ENCODE results near the gene EFCAB14.

- TF ChIP-seq, protein P1, sequence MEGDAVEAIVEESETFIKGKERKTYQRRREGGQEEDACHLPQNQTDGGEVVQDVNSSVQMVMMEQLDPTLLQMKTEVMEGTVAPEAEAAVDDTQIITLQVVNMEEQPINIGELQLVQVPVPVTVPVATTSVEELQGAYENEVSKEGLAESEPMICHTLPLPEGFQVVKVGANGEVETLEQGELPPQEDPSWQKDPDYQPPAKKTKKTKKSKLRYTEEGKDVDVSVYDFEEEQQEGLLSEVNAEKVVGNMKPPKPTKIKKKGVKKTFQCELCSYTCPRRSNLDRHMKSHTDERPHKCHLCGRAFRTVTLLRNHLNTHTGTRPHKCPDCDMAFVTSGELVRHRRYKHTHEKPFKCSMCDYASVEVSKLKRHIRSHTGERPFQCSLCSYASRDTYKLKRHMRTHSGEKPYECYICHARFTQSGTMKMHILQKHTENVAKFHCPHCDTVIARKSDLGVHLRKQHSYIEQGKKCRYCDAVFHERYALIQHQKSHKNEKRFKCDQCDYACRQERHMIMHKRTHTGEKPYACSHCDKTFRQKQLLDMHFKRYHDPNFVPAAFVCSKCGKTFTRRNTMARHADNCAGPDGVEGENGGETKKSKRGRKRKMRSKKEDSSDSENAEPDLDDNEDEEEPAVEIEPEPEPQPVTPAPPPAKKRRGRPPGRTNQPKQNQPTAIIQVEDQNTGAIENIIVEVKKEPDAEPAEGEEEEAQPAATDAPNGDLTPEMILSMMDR (IDR thresholded peaks at IDR 0.05): no peak
- no peak for TF ChIP-seq POLR2A (IDR thresholded peaks at IDR 0.05)
- TF ChIP-seq POLR2AphosphoS5 (IDR thresholded peaks at IDR 0.05): no peak
These were observed 30.9 kb downstream of the EFCAB14 start for GRCh38 chr1:46687921-46688509.

Measured in sigmoid colon (tissue), 4 donors.